ENCODE measurements around the gene TIMM17A.

DNA sequence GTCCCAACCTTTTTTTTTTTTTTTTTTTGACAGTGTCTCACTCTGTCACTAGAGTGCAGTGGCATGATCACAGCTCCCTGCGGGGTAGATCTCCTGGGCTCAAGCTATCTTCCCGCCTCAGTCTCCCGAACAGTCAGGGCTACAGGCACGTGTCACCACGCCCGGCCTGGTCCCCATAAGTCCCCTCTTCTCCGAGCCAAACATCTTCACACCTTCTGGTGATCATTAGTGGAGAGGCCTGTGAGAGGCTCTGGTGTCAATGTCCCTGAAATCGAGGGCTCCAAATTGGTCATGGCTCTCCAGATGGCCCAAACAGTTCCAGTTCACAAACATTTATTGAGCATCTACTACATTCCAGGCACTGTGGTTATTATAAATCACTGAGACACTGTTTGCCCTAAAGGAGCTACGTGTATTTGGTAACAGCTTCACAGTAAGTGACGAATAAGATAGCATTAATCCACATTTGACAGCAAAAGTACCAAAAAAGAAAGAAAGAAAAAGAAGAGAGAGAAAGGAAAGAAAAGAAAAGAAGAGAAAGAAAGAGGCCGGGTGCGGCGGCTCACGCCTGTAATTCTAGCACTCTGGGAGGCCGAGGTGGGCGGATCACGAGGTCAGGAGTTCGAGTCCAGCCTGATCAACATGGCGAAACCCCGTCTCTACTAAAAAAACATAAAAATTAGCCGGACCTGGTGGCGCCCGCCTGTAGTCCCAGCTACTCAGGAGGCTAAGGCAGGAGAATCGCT, 867 bp upstream of the TIMM17A start:
- TF ChIP-seq EZH2 (IDR thresholded peaks at IDR 0.05; ENCODE audit: insufficient read depth, poor library complexity, severe bottlenecking) (no peak), EZH2phosphoT487 (IDR thresholded peaks at IDR 0.05; ENCODE audit: insufficient read depth, low read depth) (no peak)

Measured in GM23248 (cell line).